Measurements from ENCODE around the gene LRFN5.
A peak's percentile ranks its signal among the peaks of the same experiment; 100 is the strongest.
"Not testable (repeated sequence)": the region's sequence is repeated elsewhere in the genome, so short reads cannot be mapped to it uniquely, and the experiment has no call there.

The LRFN5 gene

GRCh38 chr14:41743140-41743539, 136.5 kb downstream of the LRFN5 start:
- no peak for TF ChIP-seq CTCF (conservative IDR thresholded peaks at IDR 0.05; ENCODE audit: low read depth, low read length)
- DNase-seq (ENCODE audit: low read depth), result no peak
- H3K4me3 ChIP-seq (ENCODE audit: low read depth, low read length), result no peak overlapping the region

GRCh38 chr14:41749429-41749828, 142.8 kb downstream of the LRFN5 start:
- no peak for TF ChIP-seq CTCF (conservative IDR thresholded peaks at IDR 0.05; ENCODE audit: low read depth, low read length)
- DNase-seq (ENCODE audit: low read depth), result peak; percentile 61
- peak overlapping the region; percentile 28 for H3K4me3 ChIP-seq (ENCODE audit: low read depth, low read length)

DNA sequence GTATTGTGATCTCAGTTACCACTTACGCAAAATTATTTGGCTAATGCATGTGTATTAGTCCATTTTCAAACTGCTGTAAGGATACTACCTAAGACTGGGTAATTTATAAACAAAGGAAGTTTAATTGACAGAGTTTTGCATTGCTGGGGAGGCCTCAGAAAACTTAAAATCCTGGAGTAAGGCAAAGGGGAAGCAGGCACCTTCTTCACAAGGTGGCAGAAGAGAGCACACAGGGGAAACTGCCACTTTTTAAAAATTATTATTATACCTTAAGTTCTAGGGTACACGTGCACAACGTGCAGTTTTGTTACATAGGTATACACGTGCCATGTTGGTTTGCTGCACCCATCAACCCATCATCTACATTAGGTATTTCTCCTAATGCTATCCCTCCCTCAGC, 143.9 kb downstream of the LRFN5 start:
- peak; percentile 27 for DNase-seq (ENCODE audit: low read depth)
- peak; percentile 64 for TF ChIP-seq CTCF (conservative IDR thresholded peaks at IDR 0.05; ENCODE audit: low read depth, low read length)
- not testable (repeated sequence) for H3K4me3 ChIP-seq (ENCODE audit: low read depth, low read length)

GRCh38 chr14:41758011-41758665, 151.5 kb downstream of the LRFN5 start:
- no peak for DNase-seq (ENCODE audit: low read depth)
- H3K4me3 ChIP-seq (ENCODE audit: low read depth, low read length), result no peak overlapping the region
- no peak for TF ChIP-seq CTCF (conservative IDR thresholded peaks at IDR 0.05; ENCODE audit: low read depth, low read length)

DNA sequence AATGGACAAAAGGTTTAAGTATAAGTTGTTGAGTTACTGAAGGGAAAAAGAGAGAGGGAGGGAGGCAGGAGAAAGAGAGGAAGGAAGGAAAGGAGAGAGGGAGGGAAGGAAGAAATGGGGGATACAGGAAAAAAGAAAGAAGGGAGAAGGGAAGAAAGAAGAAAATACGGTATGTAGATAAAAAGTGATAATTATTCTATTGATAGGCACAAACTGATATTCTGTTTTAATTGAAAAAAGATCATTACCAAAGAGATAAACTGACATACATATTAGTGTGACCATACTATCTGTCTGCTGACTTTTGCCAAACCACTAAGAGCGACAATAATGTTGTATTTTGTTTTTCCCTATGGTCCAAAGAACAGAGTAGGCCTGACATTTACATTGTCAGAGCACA, 154.5 kb downstream of the LRFN5 start:
- no peak for TF ChIP-seq CTCF (conservative IDR thresholded peaks at IDR 0.05; ENCODE audit: low read depth, low read length)
- no peak for DNase-seq (ENCODE audit: low read depth)
- no peak overlapping the region for H3K4me3 ChIP-seq (ENCODE audit: low read depth, low read length)

- no peak for DNase-seq (ENCODE audit: low read depth)
- no peak overlapping the region for H3K4me3 ChIP-seq (ENCODE audit: low read depth, low read length)
- TF ChIP-seq CTCF (conservative IDR thresholded peaks at IDR 0.05; ENCODE audit: low read depth, low read length), result no peak
Measured at GRCh38 chr14:41766772-41767171, 160.1 kb downstream of the LRFN5 start.

GRCh38 chr14:41773536-41774279, 167.0 kb downstream of the LRFN5 start:
- no peak for TF ChIP-seq CTCF (conservative IDR thresholded peaks at IDR 0.05; ENCODE audit: low read depth, low read length)
- H3K4me3 ChIP-seq (ENCODE audit: low read depth, low read length), result no peak overlapping the region
- no peak for DNase-seq (ENCODE audit: low read depth)
